Measurements from ENCODE around the gene NUSAP1.

Gene NUSAP1

GRCh38 chr15:41333026-41333562 lies 413 bp downstream of the NUSAP1 start:
- Histone ChIP-seq H3K14ac (ENCODE audit: low read length) (peak overlapping the region; percentile 64), H3K27me3 (ENCODE audit: insufficient read depth, low read length) (no peaks in the 10 kb centered on the region), H4K8ac (ENCODE audit: low read depth, low read length) (peak overlapping the region; percentile 50), H2BK120ac (ENCODE audit: insufficient read depth, low read length, poor library complexity) (peak overlapping the region; percentile 44), H3K23ac (ENCODE audit: low read length) (no peak overlapping the region), H3K27ac (ENCODE audit: low read depth, low read length) (peak overlapping the region; percentile 73), H3K4me1 (ENCODE audit: control insufficient read depth in 1 of 2, insufficient read depth in 2 of 2, low read length in 2 of 2) (peaks cover 3 to 5% of the 10 kb centered on the region in 2 experiments), H2BK12ac (ENCODE audit: low read length) (no peak overlapping the region), H3K9me3 (ENCODE audit: insufficient read depth, low read depth, low read length) (peaks cover 2% of the 10 kb centered on the region), H2AFZ (ENCODE audit: insufficient read depth, low read length, poor library complexity) (peak overlapping the region; percentile 100), H3K4me2 (ENCODE audit: low read length) (peak overlapping the region; percentile 68), H3K79me1 (ENCODE audit: low read length) (peaks cover 7% of the 10 kb centered on the region), H4K12ac (ENCODE audit: low read depth, low read length) (peak overlapping the region; percentile 19), H3K4me3 (ENCODE audit: low read depth, low read length) (peak overlapping the region; percentile 78), H3K4ac (ENCODE audit: low read depth, low read length) (peak overlapping the region; percentile 66), H2AK5ac (ENCODE audit: low read length) (peak overlapping the region; percentile 35), H3K18ac (ENCODE audit: low read length) (peak overlapping the region; percentile 60), H3K36me3 (ENCODE audit: control insufficient read depth in 1 of 2, insufficient read depth in 2 of 2, low read length in 2 of 2) (peaks cover 0 to under 1% of the 10 kb centered on the region in 2 experiments), H3K79me2 (ENCODE audit: control insufficient read depth, insufficient read depth, low read length, poor library complexity) (peaks cover 10% of the 10 kb centered on the region), H2BK5ac (ENCODE audit: low read depth, low read length, poor library complexity) (peak overlapping the region; percentile 49), H4K91ac (ENCODE audit: low read depth, low read length) (peak overlapping the region; percentile 50), H3K9ac (ENCODE audit: low read length) (peak overlapping the region; percentile 3)
- no CpG with 5 or more reads among the region's 26 CpGs for WGBS (ENCODE audit: extremely low coverage, insufficient coverage, insufficient read length)
- DNase-seq: no peak

DNA sequence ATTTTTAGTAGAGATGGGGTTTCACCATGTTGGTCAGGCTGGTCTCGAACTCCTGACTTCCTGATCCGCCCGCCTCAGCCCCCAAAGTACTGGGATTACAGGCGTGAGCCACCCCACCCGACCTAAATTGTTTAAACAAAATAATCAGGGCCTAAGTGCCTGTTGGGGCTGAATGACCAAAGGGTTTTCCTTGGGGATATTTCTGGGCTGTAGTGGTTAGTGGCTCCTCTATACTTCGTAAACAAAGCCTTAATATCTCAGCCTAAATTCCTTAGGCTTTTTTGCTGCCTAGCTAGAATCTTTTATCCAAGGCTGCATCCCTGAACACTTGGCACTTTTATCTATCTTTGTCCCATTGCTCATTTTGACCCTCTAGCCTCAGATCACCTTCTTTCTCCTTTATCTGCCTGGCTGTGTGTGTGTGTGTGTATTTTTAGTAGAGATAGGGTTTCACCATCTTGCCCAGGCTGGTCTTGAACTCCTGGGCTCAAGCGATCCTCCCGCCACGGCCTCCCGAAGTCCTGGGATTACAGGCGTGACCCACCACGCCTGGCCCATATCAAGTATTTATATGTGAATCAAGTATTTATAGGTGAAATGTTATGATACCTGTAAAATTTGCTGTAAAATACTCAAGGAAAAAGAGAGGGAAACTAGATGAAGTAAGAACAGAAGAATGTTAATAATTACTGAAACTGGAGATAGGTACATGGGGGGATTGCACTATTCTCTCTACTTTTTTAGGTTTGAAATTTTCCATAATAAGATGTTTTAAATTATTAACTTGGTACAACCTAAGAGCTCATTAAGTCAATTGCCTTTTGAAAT lies 1.8 kb downstream of the NUSAP1 start:
- H3K4me1 ChIP-seq (ENCODE audit: control insufficient read depth in 1 of 2, insufficient read depth in 2 of 2, low read length in 2 of 2): peaks cover 3 to 5% of the 10 kb centered on the region in 2 experiments
- H2BK5ac ChIP-seq (ENCODE audit: low read depth, low read length, poor library complexity): no peak overlapping the region
- H2AFZ ChIP-seq (ENCODE audit: insufficient read depth, low read length, poor library complexity): no peak overlapping the region
- no peak overlapping the region for H3K14ac ChIP-seq (ENCODE audit: low read length)
- no peak overlapping the region for H4K8ac ChIP-seq (ENCODE audit: low read depth, low read length)
- no peaks in the 10 kb centered on the region for H3K27me3 ChIP-seq (ENCODE audit: insufficient read depth, low read length)
- no peak for DNase-seq
- H3K9me3 ChIP-seq (ENCODE audit: insufficient read depth, low read depth, low read length): peaks cover 2% of the 10 kb centered on the region
- no peak overlapping the region for H4K91ac ChIP-seq (ENCODE audit: low read depth, low read length)
- no peak overlapping the region for H4K12ac ChIP-seq (ENCODE audit: low read depth, low read length)
- peaks cover 7% of the 10 kb centered on the region for H3K79me1 ChIP-seq (ENCODE audit: low read length)
- H2BK120ac ChIP-seq (ENCODE audit: insufficient read depth, low read length, poor library complexity): no peak overlapping the region
- no peak overlapping the region for H2AK5ac ChIP-seq (ENCODE audit: low read length)
- H3K4me2 ChIP-seq (ENCODE audit: low read length): peak overlapping the region; percentile 31
- H2BK12ac ChIP-seq (ENCODE audit: low read length): no peak overlapping the region
- no peak overlapping the region for H3K4me3 ChIP-seq (ENCODE audit: low read depth, low read length)
- no CpG with 5 or more reads among the region's 12 CpGs for WGBS (ENCODE audit: extremely low coverage, insufficient coverage, insufficient read length)
- peaks cover 0 to 4% of the 10 kb centered on the region in 2 experiments for H3K36me3 ChIP-seq (ENCODE audit: control insufficient read depth in 1 of 2, insufficient read depth in 2 of 2, low read length in 2 of 2)
- H3K4ac ChIP-seq (ENCODE audit: low read depth, low read length): peak overlapping the region; percentile 24
- H3K18ac ChIP-seq (ENCODE audit: low read length): no peak overlapping the region
- peaks cover 10% of the 10 kb centered on the region for H3K79me2 ChIP-seq (ENCODE audit: control insufficient read depth, insufficient read depth, low read length, poor library complexity)
- no peak overlapping the region for H3K23ac ChIP-seq (ENCODE audit: low read length)
- H3K27ac ChIP-seq (ENCODE audit: low read depth, low read length): no peak overlapping the region
- no peak overlapping the region for H3K9ac ChIP-seq (ENCODE audit: low read length)

DNA sequence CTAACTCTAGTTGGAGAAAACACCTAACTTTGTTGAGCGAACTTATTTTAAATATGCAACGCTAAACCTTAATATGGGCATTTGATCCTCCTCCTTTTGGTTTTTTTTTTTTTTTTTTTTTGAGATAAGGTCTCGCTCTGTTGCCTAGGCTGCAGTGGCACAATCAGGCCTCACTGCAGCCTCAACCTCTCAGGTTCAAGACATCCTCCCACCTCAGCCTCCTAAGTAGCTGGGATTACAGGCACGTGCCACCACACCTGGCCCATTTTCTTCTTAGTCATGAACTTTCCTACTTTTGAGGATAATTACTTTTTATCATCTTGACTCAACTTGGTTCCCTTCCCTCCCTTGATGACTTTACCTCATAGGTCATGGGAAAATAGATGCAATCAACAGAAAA lies 3.9 kb downstream of the NUSAP1 start:
- H2BK5ac ChIP-seq (ENCODE audit: low read depth, low read length, poor library complexity): no peak overlapping the region
- H3K4me2 ChIP-seq (ENCODE audit: low read length): no peak overlapping the region
- H3K23ac ChIP-seq (ENCODE audit: low read length): no peak overlapping the region
- no peak overlapping the region for H4K91ac ChIP-seq (ENCODE audit: low read depth, low read length)
- WGBS (ENCODE audit: extremely low coverage, insufficient coverage, insufficient read length): no CpG with 5 or more reads among the region's 4 CpGs
- peaks cover 7% of the 10 kb centered on the region for H3K79me1 ChIP-seq (ENCODE audit: low read length)
- peaks cover 10% of the 10 kb centered on the region for H3K79me2 ChIP-seq (ENCODE audit: control insufficient read depth, insufficient read depth, low read length, poor library complexity)
- peaks cover 13 to 15% of the 10 kb centered on the region in 2 experiments for H3K36me3 ChIP-seq (ENCODE audit: control insufficient read depth in 1 of 2, insufficient read depth in 2 of 2, low read length in 2 of 2)
- no peak overlapping the region for H4K8ac ChIP-seq (ENCODE audit: low read depth, low read length)
- DNase-seq: no peak
- no peak overlapping the region for H3K14ac ChIP-seq (ENCODE audit: low read length)
- no peak overlapping the region for H4K12ac ChIP-seq (ENCODE audit: low read depth, low read length)
- H2BK120ac ChIP-seq (ENCODE audit: insufficient read depth, low read length, poor library complexity): no peak overlapping the region
- H3K4ac ChIP-seq (ENCODE audit: low read depth, low read length): no peak overlapping the region
- peaks cover 3% of the 10 kb centered on the region in 2 experiments for H3K4me1 ChIP-seq (ENCODE audit: control insufficient read depth in 1 of 2, insufficient read depth in 2 of 2, low read length in 2 of 2)
- H3K9ac ChIP-seq (ENCODE audit: low read length): no peak overlapping the region
- peaks cover 2% of the 10 kb centered on the region for H3K9me3 ChIP-seq (ENCODE audit: insufficient read depth, low read depth, low read length)
- no peak overlapping the region for H3K4me3 ChIP-seq (ENCODE audit: low read depth, low read length)
- no peak overlapping the region for H3K18ac ChIP-seq (ENCODE audit: low read length)
- H3K27me3 ChIP-seq (ENCODE audit: insufficient read depth, low read length): no peaks in the 10 kb centered on the region
- H2AFZ ChIP-seq (ENCODE audit: insufficient read depth, low read length, poor library complexity): no peak overlapping the region
- no peak overlapping the region for H2AK5ac ChIP-seq (ENCODE audit: low read length)
- H2BK12ac ChIP-seq (ENCODE audit: low read length): no peak overlapping the region
- H3K27ac ChIP-seq (ENCODE audit: low read depth, low read length): no peak overlapping the region

- H2AFZ ChIP-seq (ENCODE audit: insufficient read depth, low read length, poor library complexity): no peak overlapping the region
- H3K23ac ChIP-seq (ENCODE audit: low read length): no peak overlapping the region
- H3K4me2 ChIP-seq (ENCODE audit: low read length): no peak overlapping the region
- no peak overlapping the region for H2BK12ac ChIP-seq (ENCODE audit: low read length)
- H2AK5ac ChIP-seq (ENCODE audit: low read length): no peak overlapping the region
- no peak overlapping the region for H4K8ac ChIP-seq (ENCODE audit: low read depth, low read length)
- H3K18ac ChIP-seq (ENCODE audit: low read length): no peak overlapping the region
- H2BK120ac ChIP-seq (ENCODE audit: insufficient read depth, low read length, poor library complexity): no peak overlapping the region
- no peak for DNase-seq
- no peaks in the 10 kb centered on the region for H3K27me3 ChIP-seq (ENCODE audit: insufficient read depth, low read length)
- no peak overlapping the region for H3K4me3 ChIP-seq (ENCODE audit: low read depth, low read length)
- peaks cover 2% of the 10 kb centered on the region for H3K9me3 ChIP-seq (ENCODE audit: insufficient read depth, low read depth, low read length)
- H3K79me1 ChIP-seq (ENCODE audit: low read length): peaks cover 6% of the 10 kb centered on the region
- H2BK5ac ChIP-seq (ENCODE audit: low read depth, low read length, poor library complexity): no peak overlapping the region
- WGBS (ENCODE audit: extremely low coverage, insufficient coverage, insufficient read length): no CpG with 5 or more reads among the region's 6 CpGs
- H3K27ac ChIP-seq (ENCODE audit: low read depth, low read length): no peak overlapping the region
- H3K14ac ChIP-seq (ENCODE audit: low read length): no peak overlapping the region
- H3K9ac ChIP-seq (ENCODE audit: low read length): no peak overlapping the region
- peaks cover 14 to 19% of the 10 kb centered on the region in 2 experiments for H3K36me3 ChIP-seq (ENCODE audit: control insufficient read depth in 1 of 2, insufficient read depth in 2 of 2, low read length in 2 of 2)
- no peak overlapping the region for H3K4ac ChIP-seq (ENCODE audit: low read depth, low read length)
- H3K4me1 ChIP-seq (ENCODE audit: control insufficient read depth in 1 of 2, insufficient read depth in 2 of 2, low read length in 2 of 2): peaks cover 3% of the 10 kb centered on the region in 2 experiments
- no peak overlapping the region for H4K91ac ChIP-seq (ENCODE audit: low read depth, low read length)
- peaks cover 9% of the 10 kb centered on the region for H3K79me2 ChIP-seq (ENCODE audit: control insufficient read depth, insufficient read depth, low read length, poor library complexity)
- H4K12ac ChIP-seq (ENCODE audit: low read depth, low read length): no peak overlapping the region
Measured at GRCh38 chr15:41337047-41337446, 4.4 kb downstream of the NUSAP1 start.
